Stimulated activated CD4-positive, alpha-beta T cell treated with anti-CD3 and anti-CD28 coated beads, Interleukin-1b, Interleukin-23, amount 100 ng/mL, for 4 hours (primary cell): ENCODE data around the gene BAIAP3.

Experiments used
- DNase-seq, 2 donors: peaks; one replicate each; pipeline ENCODE4 v3.0.0-alpha.2; 2020; ENCODE audit warnings: low read depth in 2 of 2

BAIAP3 gene

GRCh38 chr16:1334739-1335138, 1.3 kb downstream of the BAIAP3 start:
- no peak for DNase-seq

- no peak for DNase-seq
These were observed 1.9 kb downstream of the BAIAP3 start for GRCh38 chr16:1335211-1335971.

GRCh38 chr16:1335996-1336395, 2.6 kb downstream of the BAIAP3 start:
- DNase-seq = no peak

- DNase-seq = no peak
These were observed 3.2 kb downstream of the BAIAP3 start for GRCh38 chr16:1336619-1337018.

- no peak for DNase-seq
These were observed 4.0 kb downstream of the BAIAP3 start for GRCh38 chr16:1337486-1337885.

GRCh38 chr16:1338119-1338730, 4.8 kb downstream of the BAIAP3 start:
- peak in 1 of 2 donors; percentile 16 for DNase-seq

GRCh38 chr16:1338855-1339675, 5.6 kb downstream of the BAIAP3 start:
- no peak for DNase-seq

GRCh38 chr16:1340730-1341494, 7.5 kb downstream of the BAIAP3 start:
- no peak for DNase-seq

GRCh38 chr16:1341495-1342420, 8.3 kb downstream of the BAIAP3 start:
- no peak for DNase-seq

GRCh38 chr16:1342526-1343427, 9.3 kb downstream of the BAIAP3 start:
- peak; percentile 84 to 92 for DNase-seq

GRCh38 chr16:1343428-1344242, 10.2 kb downstream of the BAIAP3 start:
- no peak for DNase-seq

GRCh38 chr16:1344499-1344898, 11.1 kb downstream of the BAIAP3 start:
- no peak for DNase-seq

GRCh38 chr16:1345087-1345486, 11.6 kb downstream of the BAIAP3 start:
- DNase-seq = no peak

- no peak for DNase-seq
These were observed 12.4 kb downstream of the BAIAP3 start for GRCh38 chr16:1345651-1346421.

GRCh38 chr16:1346422-1347285, 13.2 kb downstream of the BAIAP3 start:
- no peak for DNase-seq

GRCh38 chr16:1347286-1347855, 13.9 kb downstream of the BAIAP3 start:
- DNase-seq = no peak

- no peak for DNase-seq
These were observed 14.5 kb downstream of the BAIAP3 start for GRCh38 chr16:1347962-1348361.
